ENCODE data around the gene NRG3. TPM values are rescaled to one million over a fixed set of nuclear protein-coding genes. Genes with fewer than 3 reads are reported as not detected.

NRG3 gene

Small RNA genes lying within 50 kb of the gene (small RNA-seq; reads per million reads assigned to genes)
- gene RNU6-441P = not detected

Data from skeletal muscle satellite cell (primary cell).